SK-N-SH (cell line): ENCODE measurements around the gene CRYBG2. TPM values are rescaled to one million over a fixed set of nuclear protein-coding genes. Genes with fewer than 3 reads are reported as not detected.

Source experiments
- CTCF ChIA-PET: fragments of 300-600, 350-600 bp; formaldehyde crosslinking; extraction: SDS; loops from one replicate; lab custom pipeline; 2021; lab: Yijun Ruan, JAX
- POLR2A ChIA-PET: fragments of 350-600 bp; sonication (Branson Sonifier 250); formaldehyde crosslinking; extraction: SDS; loops from one replicate; lab custom pipeline; 2020; ENCODE audit warnings: antibody characterized with exemption, inconsistent platforms; lab: Yijun Ruan, JAX
- DNase-seq: peaks from one replicate; pipeline ENCODE4 v3.0.0; 2012
- H2AFZ ChIP-seq: fragments of 200-600 bp; sonication (generic); 2 replicates; pipeline ENCODE4 v1.8.1; 2016; ENCODE audit warnings: antibody characterized with exemption, mild to moderate bottlenecking, low read depth
- H3F3A ChIP-seq: fragments of 200-600 bp; sonication (generic); replicated peaks from 2 replicates; pipeline ENCODE3; 2016; ENCODE audit warnings: antibody characterized with exemption, mild to moderate bottlenecking; ENCODE audit not compliant: insufficient read depth
- H3K27ac ChIP-seq, 2 experiments: fragments of 200-500 bp in 1 of 2; fragments of 200-600 bp in 1 of 2; sonication (Bioruptor generic) in 1 of 2; sonication (generic), shearing (Covaris generic) in 1 of 2; 2 replicates each; pipeline versions ENCODE4 v1.5.1 to v1.6.1; 2014 to 2016; ENCODE audit warnings: low read depth in 2 of 2, inconsistent platforms in 1 of 2, low read length in 1 of 2, mild to moderate bottlenecking in 1 of 2, mixed read lengths in 1 of 2
- H3K27me3 ChIP-seq: fragments of 200-600 bp; sonication (generic), shearing (Covaris generic); 2 replicates; pipeline ENCODE4 v1.6.1; 2016; ENCODE audit warnings: mixed run types; ENCODE audit not compliant: insufficient read depth
- H3K36me3 ChIP-seq, 2 experiments: fragments of 200-500 bp in 1 of 2; fragments of 200-600 bp in 1 of 2; sonication (Bioruptor generic) in 1 of 2; sonication (generic) in 1 of 2; replicated peaks in 1 of 2; 2 replicates each; pipeline versions ENCODE3 to v1.5.1; 2014 to 2016; ENCODE audit warnings: low read length in 1 of 2, mild to moderate bottlenecking in 1 of 2; ENCODE audit not compliant: insufficient read depth in 2 of 2, control insufficient read depth in 1 of 2
- H3K4me1 ChIP-seq, 2 experiments: fragments of 200-500 bp in 1 of 2; fragments of 200-600 bp in 1 of 2; sonication (Bioruptor generic) in 1 of 2; sonication (generic), shearing (Covaris generic) in 1 of 2; 2 replicates each; pipeline versions ENCODE4 v1.5.1 to v1.6.1; 2014 to 2016; ENCODE audit warnings: low read depth in 1 of 2, low read length in 1 of 2, mixed run types in 1 of 2; ENCODE audit not compliant: insufficient read depth in 2 of 2, control insufficient read depth in 1 of 2
- H3K4me2 ChIP-seq: fragments of 200-600 bp; sonication (generic), shearing (Covaris generic); 2 replicates; pipeline ENCODE4 v1.6.1; 2017; ENCODE audit warnings: mixed run types
- H3K4me3 ChIP-seq, 2 experiments: fragments of 200-500 bp in 1 of 2; fragments of 200-600 bp in 1 of 2; sonication (Bioruptor generic) in 1 of 2; sonication (generic), shearing (Covaris generic) in 1 of 2; 2 replicates each; pipeline versions ENCODE4 v1.5.1 to v1.8.1; 2014 to 2016; ENCODE audit warnings: low read depth in 2 of 2, inconsistent platforms in 1 of 2, low read length in 1 of 2, mild to moderate bottlenecking in 1 of 2, mixed read lengths in 1 of 2, moderate library complexity in 1 of 2
- H3K79me2 ChIP-seq: fragments of 200-600 bp; sonication (generic); 2 replicates; pipeline ENCODE4 v1.8.1; 2017; ENCODE audit warnings: mild to moderate bottlenecking; ENCODE audit not compliant: insufficient read depth
- H3K9ac ChIP-seq: fragments of 200-600 bp; sonication (generic); 2 replicates; pipeline ENCODE4 v1.6.1; 2017; ENCODE audit warnings: mixed run types
- H3K9me2 ChIP-seq: fragments of 200-600 bp; sonication (generic); 2 replicates; pipeline ENCODE4 v1.6.1; 2017; ENCODE audit warnings: mixed run types
- H3K9me3 ChIP-seq: fragments of 200-600 bp; sonication (generic); 2 replicates; pipeline ENCODE4 v1.6.1; 2017; ENCODE audit warnings: mixed run types, mild to moderate bottlenecking, moderate library complexity
- H4K20me1 ChIP-seq: fragments of 200-600 bp; sonication (generic); 2 replicates; pipeline ENCODE4 v1.6.1; 2017; ENCODE audit warnings: mild to moderate bottlenecking, mixed run types; ENCODE audit not compliant: insufficient read depth
- CHD2 ChIP-seq: fragments of 150-350 bp; IDR thresholded peaks from 2 replicates; pipeline ENCODE4 v1.6.1; 2018; ENCODE audit warnings: low read length; ENCODE audit not compliant: partially characterized antibody
- FOSL2 ChIP-seq: IDR thresholded peaks from 2 replicates; pipeline ENCODE4 v1.4.0; 2012; ENCODE audit warnings: low read depth, mild to moderate bottlenecking, moderate library complexity, borderline replicate concordance
- FOXM1 ChIP-seq: IDR thresholded peaks from 2 replicates; pipeline ENCODE4 v1.4.0; 2012; ENCODE audit warnings: low read depth, mild to moderate bottlenecking
- GATA2 ChIP-seq: sonication (generic); formaldehyde crosslinking; IDR thresholded peaks from 2 replicates; pipeline ENCODE4 v1.5.0; 2020; ENCODE audit warnings: mild to moderate bottlenecking, missing genetic modification reagents
- JUND ChIP-seq: IDR thresholded peaks from 2 replicates; pipeline ENCODE4 v1.4.0; 2012
- NRF1 ChIP-seq: IDR thresholded peaks from 2 replicates; pipeline ENCODE4 v1.6.1; 2012; ENCODE audit warnings: low read depth, mild to moderate bottlenecking, low read length
- RAD21 ChIP-seq: IDR thresholded peaks from 2 replicates; pipeline ENCODE4 v1.6.1; 2012; ENCODE audit warnings: mild to moderate bottlenecking, low read length
- RCOR1 ChIP-seq: fragments of 150-350 bp; IDR thresholded peaks from 2 replicates; pipeline ENCODE4 v1.6.1; 2017; ENCODE audit warnings: antibody characterized with exemption, low read length
- SMC3 ChIP-seq: IDR thresholded peaks from 2 replicates; pipeline ENCODE4 v1.6.1; 2012; ENCODE audit warnings: low read depth, low read length, improper control_type of control experiment
- TCF12 ChIP-seq: IDR thresholded peaks from 2 replicates; pipeline ENCODE4 v1.4.0; 2012
- TEAD4 ChIP-seq: IDR thresholded peaks from 2 replicates; pipeline ENCODE4 v1.4.0; 2012; ENCODE audit warnings: mild to moderate bottlenecking, borderline replicate concordance; ENCODE audit not compliant: insufficient read depth
- WGBS: methylation state at CpG from one replicate; pipeline ENCODE4 v1.1.6; 2017; ENCODE audit warnings: low lambda C conversion rate; 5-methylcytosine and 5-hydroxymethylcytosine counted together
- polyA plus RNA-seq, 3 experiments: library from polyadenylated mRNA; depleted of rRNA; stranded (reverse); fragments of >200 nt; gene quantifications; 2 replicates each; pipeline ENCODE4 v1.2.3, GENCODE V29; 2012
- TF ChIP-seq, protein P1 (sequence below): fragments of 150-350 bp; IDR thresholded peaks from 2 replicates; pipeline ENCODE4 v1.6.1; 2016; ENCODE audit warnings: mild to moderate bottlenecking, low read depth, low read length
- TF ChIP-seq, protein P2 (sequence below): IDR thresholded peaks from 2 replicates; pipeline ENCODE4 v1.4.0; 2012; ENCODE audit warnings: low read depth
- TF ChIP-seq, protein P3 (sequence below): fragments of 150-350 bp; IDR thresholded peaks from 2 replicates; pipeline ENCODE4 v1.6.1; 2017; ENCODE audit warnings: antibody characterized with exemption, low read length, low read depth, borderline replicate concordance
- TF ChIP-seq, protein P4 (sequence below): IDR thresholded peaks from 2 replicates; pipeline ENCODE4 v1.6.1; 2012; ENCODE audit warnings: mild to moderate bottlenecking, low read depth, low read length, moderate library complexity

The CRYBG2 gene
- polyA plus RNA-seq, 1 of the 3 experiments (the other 2 are of a cell fraction) = 0.08 TPM

- no peak for DNase-seq
- Histone ChIP-seq H3K9me3 (no peaks in the 10 kb centered on the region), H3K27me3 (no peaks in the 10 kb centered on the region)
- TF ChIP-seq FOSL2 = no peak
- TF ChIP-seq, protein P1, sequence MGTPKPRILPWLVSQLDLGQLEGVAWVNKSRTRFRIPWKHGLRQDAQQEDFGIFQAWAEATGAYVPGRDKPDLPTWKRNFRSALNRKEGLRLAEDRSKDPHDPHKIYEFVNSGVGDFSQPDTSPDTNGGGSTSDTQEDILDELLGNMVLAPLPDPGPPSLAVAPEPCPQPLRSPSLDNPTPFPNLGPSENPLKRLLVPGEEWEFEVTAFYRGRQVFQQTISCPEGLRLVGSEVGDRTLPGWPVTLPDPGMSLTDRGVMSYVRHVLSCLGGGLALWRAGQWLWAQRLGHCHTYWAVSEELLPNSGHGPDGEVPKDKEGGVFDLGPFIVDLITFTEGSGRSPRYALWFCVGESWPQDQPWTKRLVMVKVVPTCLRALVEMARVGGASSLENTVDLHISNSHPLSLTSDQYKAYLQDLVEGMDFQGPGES = no peak
- TF ChIP-seq NRF1 = no peak
- TF ChIP-seq, protein P2, sequence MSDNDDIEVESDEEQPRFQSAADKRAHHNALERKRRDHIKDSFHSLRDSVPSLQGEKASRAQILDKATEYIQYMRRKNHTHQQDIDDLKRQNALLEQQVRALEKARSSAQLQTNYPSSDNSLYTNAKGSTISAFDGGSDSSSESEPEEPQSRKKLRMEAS = no peak
- TF ChIP-seq, protein P3, sequence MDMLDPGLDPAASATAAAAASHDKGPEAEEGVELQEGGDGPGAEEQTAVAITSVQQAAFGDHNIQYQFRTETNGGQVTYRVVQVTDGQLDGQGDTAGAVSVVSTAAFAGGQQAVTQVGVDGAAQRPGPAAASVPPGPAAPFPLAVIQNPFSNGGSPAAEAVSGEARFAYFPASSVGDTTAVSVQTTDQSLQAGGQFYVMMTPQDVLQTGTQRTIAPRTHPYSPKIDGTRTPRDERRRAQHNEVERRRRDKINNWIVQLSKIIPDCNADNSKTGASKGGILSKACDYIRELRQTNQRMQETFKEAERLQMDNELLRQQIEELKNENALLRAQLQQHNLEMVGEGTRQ = no peak
- TF ChIP-seq JUND = no peak
- no peak for TF ChIP-seq TCF12
- no peak for TF ChIP-seq CHD2
- no peak for TF ChIP-seq FOXM1
- no peak for TF ChIP-seq RCOR1
- TF ChIP-seq RAD21 = no peak
- TF ChIP-seq, protein P4, sequence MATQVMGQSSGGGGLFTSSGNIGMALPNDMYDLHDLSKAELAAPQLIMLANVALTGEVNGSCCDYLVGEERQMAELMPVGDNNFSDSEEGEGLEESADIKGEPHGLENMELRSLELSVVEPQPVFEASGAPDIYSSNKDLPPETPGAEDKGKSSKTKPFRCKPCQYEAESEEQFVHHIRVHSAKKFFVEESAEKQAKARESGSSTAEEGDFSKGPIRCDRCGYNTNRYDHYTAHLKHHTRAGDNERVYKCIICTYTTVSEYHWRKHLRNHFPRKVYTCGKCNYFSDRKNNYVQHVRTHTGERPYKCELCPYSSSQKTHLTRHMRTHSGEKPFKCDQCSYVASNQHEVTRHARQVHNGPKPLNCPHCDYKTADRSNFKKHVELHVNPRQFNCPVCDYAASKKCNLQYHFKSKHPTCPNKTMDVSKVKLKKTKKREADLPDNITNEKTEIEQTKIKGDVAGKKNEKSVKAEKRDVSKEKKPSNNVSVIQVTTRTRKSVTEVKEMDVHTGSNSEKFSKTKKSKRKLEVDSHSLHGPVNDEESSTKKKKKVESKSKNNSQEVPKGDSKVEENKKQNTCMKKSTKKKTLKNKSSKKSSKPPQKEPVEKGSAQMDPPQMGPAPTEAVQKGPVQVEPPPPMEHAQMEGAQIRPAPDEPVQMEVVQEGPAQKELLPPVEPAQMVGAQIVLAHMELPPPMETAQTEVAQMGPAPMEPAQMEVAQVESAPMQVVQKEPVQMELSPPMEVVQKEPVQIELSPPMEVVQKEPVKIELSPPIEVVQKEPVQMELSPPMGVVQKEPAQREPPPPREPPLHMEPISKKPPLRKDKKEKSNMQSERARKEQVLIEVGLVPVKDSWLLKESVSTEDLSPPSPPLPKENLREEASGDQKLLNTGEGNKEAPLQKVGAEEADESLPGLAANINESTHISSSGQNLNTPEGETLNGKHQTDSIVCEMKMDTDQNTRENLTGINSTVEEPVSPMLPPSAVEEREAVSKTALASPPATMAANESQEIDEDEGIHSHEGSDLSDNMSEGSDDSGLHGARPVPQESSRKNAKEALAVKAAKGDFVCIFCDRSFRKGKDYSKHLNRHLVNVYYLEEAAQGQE = no peak
- no peak for TF ChIP-seq SMC3
- TF ChIP-seq GATA2 (CRISPR knock-in tag) = no peak
- TF ChIP-seq TEAD4 = no peak
- TF ChIP-seq, all 33 proteins: peak for 0
- 91% methylated on average over 1 of the region's 2 CpGs for WGBS
- peaks cover 31% of the 10 kb centered on the region for H4K20me1 ChIP-seq
- H3K9ac ChIP-seq = no peak overlapping the region
- H3K27ac ChIP-seq = no peak overlapping the region
- H3K4me3 ChIP-seq = no peak overlapping the region
- ChIA-PET CTCF (interaction anchor here (0.9 to 10.7 kb wide), 24 partner anchors 8 to 241 kb away, joined by 3 to 213 read pairs (median 6); partner anchors contain the start of genes CD52, CEP85, CNKSR1 and LIN28A), POLR2A (no interaction called here)
- H3K36me3 ChIP-seq = peaks cover 6 to 9% of the 10 kb centered on the region in 2 experiments
- no peak overlapping the region for H2AFZ ChIP-seq
- H3K4me2 ChIP-seq = no peak overlapping the region
- H3F3A ChIP-seq = peaks cover 19% of the 10 kb centered on the region
- peaks cover 35% of the 10 kb centered on the region for H3K79me2 ChIP-seq
- peaks cover 33% of the 10 kb centered on the region in 2 experiments; a peak in 3 of 4 replicates for H3K4me1 ChIP-seq
- H3K9me2 ChIP-seq = no peaks in the 10 kb centered on the region
These were observed 67.9 kb downstream of the CRYBG2 start for GRCh38 chr1:26286064-26286416.
